Astrocyte of the cerebellum (primary cell): ENCODE data around the gene SHQ1.
A peak's percentile ranks its signal among the peaks of the same experiment; 100 is the strongest.

Source experiments
- DNase-seq: peaks from one replicate; pipeline ENCODE4 v3.0.0-alpha.2; 2011; ENCODE audit warnings: low read depth
- H3K4me3 ChIP-seq: 2 replicates; pipeline ENCODE4 v1.5.1; 2011; ENCODE audit warnings: mild to moderate bottlenecking, low read depth, low read length, moderate library complexity
- CTCF ChIP-seq: IDR thresholded peaks from 2 replicates; pipeline ENCODE4 v1.5.1; 2012; ENCODE audit warnings: low read length, low read depth, moderate library complexity, mild to moderate bottlenecking; ENCODE audit errors: missing control alignments
- in situ Hi-C: cut with HindIII; loops from 2 replicates; pipeline ENCODE4 v1.10.0; 2017; ENCODE audit warnings: low sequenced_read_pairs

SHQ1 gene

GRCh38 chr3:72887705-72888545 lies 39.7 kb upstream of the SHQ1 start, which contains the start of gene GXYLT2:
Gene GXYLT2, plus strand, starts transcription at chr3:72888046. Its CDS starts 188 bp downstream, at chr3:72888234.
- DNase-seq = no peak
- no peak for TF ChIP-seq CTCF
- peak within 1 kb of the TSS; percentile 70 for H3K4me3 ChIP-seq
- in situ Hi-C loops = no loop called here

- in situ Hi-C loops = no loop called here
- peak overlapping the region; percentile 70 for H3K4me3 ChIP-seq
- no peak for DNase-seq
- no peak for TF ChIP-seq CTCF
Measured at GRCh38 chr3:72887343-72887704, 39.1 kb upstream of the SHQ1 start.

- in situ Hi-C loops = no loop called here
- DNase-seq = no peak
Measured at GRCh38 chr3:72872183-72872582, 23.9 kb upstream of the SHQ1 start.

GRCh38 chr3:72862314-72863090 lies 14.3 kb upstream of the SHQ1 start:
- in situ Hi-C loops = no loop called here
- no peak overlapping the region for H3K4me3 ChIP-seq
- no peak for DNase-seq
- TF ChIP-seq CTCF = no peak

More at GRCh38 chr3:72872183-72872582, 23.9 kb upstream of the SHQ1 start:
- H3K4me3 ChIP-seq = no peak overlapping the region
- no peak for TF ChIP-seq CTCF

- no peak for DNase-seq
- in situ Hi-C loops = no loop called here
- H3K4me3 ChIP-seq = no peak overlapping the region
- TF ChIP-seq CTCF = no peak
Measured at GRCh38 chr3:72860846-72861245, 12.6 kb upstream of the SHQ1 start.

DNA sequence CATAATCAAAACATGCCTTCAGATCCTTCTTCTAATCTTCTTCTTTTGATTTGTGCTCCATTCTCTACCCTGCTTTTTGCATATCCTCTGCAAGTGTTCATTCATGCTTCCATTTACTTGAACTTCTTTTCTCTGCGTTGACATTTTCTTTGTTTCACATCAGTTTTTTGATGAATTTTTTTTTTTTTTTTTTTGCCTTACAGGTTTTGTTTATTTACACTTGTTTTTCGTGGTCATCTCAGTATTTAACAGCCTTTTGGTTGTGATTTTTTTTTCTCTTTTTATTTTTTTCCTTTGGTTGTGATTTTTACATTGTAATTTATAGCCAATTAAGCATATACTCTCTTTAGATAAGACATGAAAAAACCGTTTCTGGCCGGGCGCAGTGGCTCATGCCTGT lies 11.8 kb upstream of the SHQ1 start:
- no peak for DNase-seq
- no peak for TF ChIP-seq CTCF
- H3K4me3 ChIP-seq = no peak overlapping the region
- in situ Hi-C loops = no loop called here
